MCF 10A (cell line): ENCODE measurements around the gene FAM83G. TPM values are rescaled to one million over a fixed set of nuclear protein-coding genes. Genes with fewer than 3 reads are reported as not detected.

Experiments used
- BruUV-seq: library from RNA; stranded (reverse); fragments of 400-500 nt; replicated peaks from 2 replicates; lab custom pipeline; 2021; lab: Mats Ljungman, UMichigan
- CTCF ChIA-PET: fragments of 300-600 bp; sonication (Branson Sonifier 250); formaldehyde crosslinking; extraction: SDS; loops from one replicate; lab custom pipeline; 2021; ENCODE audit warnings: antibody characterized with exemption, inconsistent platforms; lab: Yijun Ruan, JAX
- POLR2A ChIA-PET: fragments of 300-600, 350-650 bp; sonication (Branson Sonifier 250); formaldehyde crosslinking; extraction: SDS; loops from one replicate; lab custom pipeline; 2020; ENCODE audit warnings: antibody characterized with exemption, inconsistent platforms; lab: Yijun Ruan, JAX
- DNase-seq: peaks from one replicate; pipeline ENCODE4 v3.0.0-alpha.2; 2018; ENCODE audit not compliant: unreplicated experiment
- H3K27ac Mint-ChIP-seq: one replicate; pipeline ENCODE4 v1.8.0; 2022; ENCODE audit warnings: mild to moderate bottlenecking, low read depth, mixed read lengths; ENCODE audit not compliant: unreplicated experiment
- H3K27me3 Mint-ChIP-seq: one replicate; pipeline ENCODE4 v1.8.0; 2022; ENCODE audit warnings: mixed read lengths; ENCODE audit not compliant: insufficient read depth, unreplicated experiment
- H3K36me3 Mint-ChIP-seq: one replicate; pipeline ENCODE4 v1.8.0; 2022; ENCODE audit warnings: mild to moderate bottlenecking, moderate library complexity, mixed read lengths; ENCODE audit not compliant: insufficient read depth, unreplicated experiment
- H3K4me1 Mint-ChIP-seq: one replicate; pipeline ENCODE4 v1.8.0; 2022; ENCODE audit warnings: mixed read lengths; ENCODE audit not compliant: insufficient read depth, unreplicated experiment
- H3K4me3 Mint-ChIP-seq: one replicate; pipeline ENCODE4 v1.8.0; 2022; ENCODE audit warnings: mild to moderate bottlenecking, moderate library complexity, mixed read lengths; ENCODE audit not compliant: unreplicated experiment
- H3K9me3 Mint-ChIP-seq: one replicate; pipeline ENCODE4 v1.8.0; 2022; ENCODE audit warnings: mixed read lengths; ENCODE audit not compliant: unreplicated experiment
- intact Hi-C: fragments of 100-400 bp; cut with micrococcal nuclease; formaldehyde crosslinking; loops from 2 replicates; pipeline ENCODE4 v1.14.1; 2022
- total RNA-seq: library from RNA; stranded (reverse); gene quantifications from 2 replicates; pipeline ENCODE4 v1.2.3, GENCODE V29; 2022
- TF ChIP-seq, protein P1 (sequence below): fragments of 200-600 bp; IDR thresholded peaks from one replicate; pipeline ENCODE4 v1.8.0; 2022; ENCODE audit warnings: antibody characterized with exemption, mild to moderate bottlenecking; ENCODE audit not compliant: unreplicated experiment

FAM83G gene
- total RNA-seq, 1 experiment from 2014 or later: 50.1 TPM

DNA sequence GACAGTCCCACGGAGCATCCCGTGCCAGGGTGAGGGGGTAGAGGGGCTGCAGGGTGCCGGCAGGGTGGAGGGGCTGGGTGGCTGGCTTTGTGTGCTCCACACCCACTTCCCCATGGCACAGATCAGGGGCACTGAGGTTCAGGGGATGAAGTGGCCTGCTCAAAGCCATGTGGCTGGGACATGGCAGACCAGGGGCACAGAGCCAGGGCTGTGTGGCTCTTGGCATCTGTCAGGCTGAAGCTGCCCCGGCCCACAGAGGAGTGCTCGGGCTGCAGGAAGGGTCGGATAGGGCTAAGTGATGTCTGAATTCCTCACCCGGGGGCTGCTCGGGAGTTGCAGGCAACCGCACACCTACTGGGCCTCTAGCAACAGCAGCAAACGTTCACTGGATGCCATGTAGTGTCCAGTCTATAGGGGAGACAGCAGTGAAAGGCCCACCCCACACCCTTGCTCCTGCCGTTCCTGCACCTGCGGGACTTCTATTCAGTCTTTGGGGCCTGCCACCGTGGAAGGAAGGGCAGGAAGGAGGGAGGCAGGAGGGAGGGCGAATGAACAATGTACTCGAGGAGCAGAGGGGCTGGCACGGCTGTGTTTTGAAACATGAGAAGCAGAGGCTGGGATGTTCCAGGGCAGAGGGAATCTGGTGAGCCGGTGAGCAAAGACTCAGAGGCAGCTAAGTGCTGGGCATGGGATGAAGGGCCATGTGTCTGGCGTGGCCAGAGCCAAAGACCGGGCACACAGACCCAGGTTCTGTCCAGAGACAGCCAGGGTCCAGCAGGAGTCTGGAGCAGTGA, 37.5 kb downstream of the FAM83G start:
- ChIA-PET POLR2A (no interaction called here), CTCF (no interaction called here)
- intact Hi-C loops: no loop called here
- H3K4me1 Mint-ChIP-seq: peaks cover 13% of the 10 kb centered on the region
- no peak for DNase-seq
- TF ChIP-seq, protein P1, sequence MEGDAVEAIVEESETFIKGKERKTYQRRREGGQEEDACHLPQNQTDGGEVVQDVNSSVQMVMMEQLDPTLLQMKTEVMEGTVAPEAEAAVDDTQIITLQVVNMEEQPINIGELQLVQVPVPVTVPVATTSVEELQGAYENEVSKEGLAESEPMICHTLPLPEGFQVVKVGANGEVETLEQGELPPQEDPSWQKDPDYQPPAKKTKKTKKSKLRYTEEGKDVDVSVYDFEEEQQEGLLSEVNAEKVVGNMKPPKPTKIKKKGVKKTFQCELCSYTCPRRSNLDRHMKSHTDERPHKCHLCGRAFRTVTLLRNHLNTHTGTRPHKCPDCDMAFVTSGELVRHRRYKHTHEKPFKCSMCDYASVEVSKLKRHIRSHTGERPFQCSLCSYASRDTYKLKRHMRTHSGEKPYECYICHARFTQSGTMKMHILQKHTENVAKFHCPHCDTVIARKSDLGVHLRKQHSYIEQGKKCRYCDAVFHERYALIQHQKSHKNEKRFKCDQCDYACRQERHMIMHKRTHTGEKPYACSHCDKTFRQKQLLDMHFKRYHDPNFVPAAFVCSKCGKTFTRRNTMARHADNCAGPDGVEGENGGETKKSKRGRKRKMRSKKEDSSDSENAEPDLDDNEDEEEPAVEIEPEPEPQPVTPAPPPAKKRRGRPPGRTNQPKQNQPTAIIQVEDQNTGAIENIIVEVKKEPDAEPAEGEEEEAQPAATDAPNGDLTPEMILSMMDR: no peak
- H3K9me3 Mint-ChIP-seq: no peaks in the 10 kb centered on the region
- no peak overlapping the region for H3K27ac Mint-ChIP-seq
- H3K36me3 Mint-ChIP-seq: peaks cover 25% of the 10 kb centered on the region
- no peaks in the 10 kb centered on the region for H3K27me3 Mint-ChIP-seq
- BruUV-seq: no TSS peak
- no peak overlapping the region for H3K4me3 Mint-ChIP-seq

DNA sequence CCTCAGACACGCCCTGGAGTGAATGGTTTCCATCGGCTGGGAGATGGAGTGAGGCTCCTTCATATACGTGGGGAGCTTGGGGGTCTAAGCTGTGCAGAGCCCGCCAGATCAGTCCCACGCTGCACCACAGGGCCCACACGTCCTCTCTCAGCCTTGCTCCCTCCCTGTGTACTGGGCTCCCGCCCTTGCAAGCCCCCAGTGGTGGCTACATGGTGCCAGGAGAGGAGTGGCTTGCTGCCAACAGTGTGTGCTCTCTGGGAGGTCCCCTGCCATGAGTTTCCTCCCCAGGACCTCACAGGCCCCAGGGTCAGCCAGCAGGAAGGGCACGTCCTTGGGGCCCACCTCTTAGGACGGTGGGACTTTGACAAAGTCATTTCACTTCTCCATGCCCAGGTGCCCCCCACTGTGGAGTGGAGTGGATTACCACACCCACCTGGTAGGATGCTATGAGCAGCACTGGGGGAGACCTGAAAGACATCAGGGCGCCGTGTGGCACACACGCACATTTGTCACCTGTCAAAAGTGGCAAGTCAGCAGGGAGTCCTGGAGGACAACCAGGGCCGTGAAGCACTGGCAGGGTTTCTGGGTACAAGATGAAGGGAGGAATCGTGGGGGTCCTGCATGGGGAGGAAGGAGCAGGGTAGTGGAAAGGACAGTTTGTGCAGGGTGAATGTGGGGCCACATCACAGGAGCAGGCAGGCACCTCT, 38.9 kb downstream of the FAM83G start:
- ChIA-PET CTCF (interaction anchor here (0.6 kb wide), 1 partner anchor 10 kb away, joined by 4 read pairs; no protein-coding TSS in a partner anchor), POLR2A (interaction anchor here (0.6 kb wide), 1 partner anchor 110 kb away, joined by 3 read pairs; no protein-coding TSS in a partner anchor)
- Mint-ChIP-seq H3K4me3 (no peak overlapping the region), H3K27me3 (no peaks in the 10 kb centered on the region), H3K36me3 (peaks cover 11% of the 10 kb centered on the region), H3K27ac (no peak overlapping the region), H3K4me1 (peaks cover 13% of the 10 kb centered on the region), H3K9me3 (no peaks in the 10 kb centered on the region)
- intact Hi-C loops: no loop called here
- TF ChIP-seq, protein P1: no peak
- DNase-seq: no peak
- BruUV-seq: no TSS peak

DNA sequence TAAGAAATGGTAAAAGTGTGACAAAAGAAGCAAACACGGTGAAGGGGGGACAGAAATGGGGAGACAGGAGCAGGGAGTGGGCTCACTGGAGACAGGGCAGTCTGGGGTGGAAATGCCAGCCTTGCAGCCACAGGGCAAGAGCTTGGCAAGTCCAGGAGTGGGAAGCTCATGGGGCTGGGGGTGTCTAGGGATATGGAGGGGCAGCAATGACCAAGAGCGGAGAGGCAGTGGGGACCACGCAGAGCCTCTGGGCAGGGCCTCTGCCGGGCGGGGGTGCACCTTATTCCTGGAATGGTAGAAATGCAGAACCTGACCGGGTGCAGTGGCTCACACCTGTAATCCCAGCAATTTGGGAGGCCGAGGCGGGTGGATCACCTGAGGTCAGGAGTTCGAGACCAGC, 40.0 kb downstream of the FAM83G start:
- no TSS peak for BruUV-seq
- intact Hi-C loops: no loop called here
- CTCF ChIA-PET: no interaction called here
- no peak for DNase-seq
- peaks cover 5% of the 10 kb centered on the region for H3K36me3 Mint-ChIP-seq
- H3K9me3 Mint-ChIP-seq: no peaks in the 10 kb centered on the region
- no peaks in the 10 kb centered on the region for H3K27me3 Mint-ChIP-seq
- peaks cover 9% of the 10 kb centered on the region for H3K4me1 Mint-ChIP-seq
- TF ChIP-seq, protein P1: no peak
- POLR2A ChIA-PET: no interaction called here
- no peak overlapping the region for H3K4me3 Mint-ChIP-seq
- no peak overlapping the region for H3K27ac Mint-ChIP-seq

DNA sequence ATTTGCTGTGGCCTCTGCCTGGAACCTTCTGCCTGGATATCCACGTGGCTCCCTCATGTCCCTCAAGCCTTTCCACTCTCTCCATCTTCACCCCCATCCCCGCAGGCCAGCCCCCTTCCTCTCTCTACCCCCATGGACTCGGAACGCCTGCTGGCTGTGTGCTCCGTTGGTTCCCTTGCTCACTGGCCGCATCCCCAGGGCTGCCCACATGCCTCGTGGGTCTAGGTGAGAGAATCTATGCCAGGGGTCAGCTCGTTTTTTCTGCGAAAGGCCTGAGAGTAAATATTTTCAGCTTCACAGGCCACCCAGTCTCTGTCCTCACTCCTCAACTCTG, 40.6 kb downstream of the FAM83G start:
- ChIA-PET POLR2A (no interaction called here), CTCF (no interaction called here)
- H3K27me3 Mint-ChIP-seq: no peaks in the 10 kb centered on the region
- no peaks in the 10 kb centered on the region for H3K9me3 Mint-ChIP-seq
- no peak for DNase-seq
- H3K36me3 Mint-ChIP-seq: no peaks in the 10 kb centered on the region
- H3K4me3 Mint-ChIP-seq: no peak overlapping the region
- TF ChIP-seq, protein P1: no peak
- peaks cover 5% of the 10 kb centered on the region for H3K4me1 Mint-ChIP-seq
- intact Hi-C loops: no loop called here
- BruUV-seq: no TSS peak
- no peak overlapping the region for H3K27ac Mint-ChIP-seq
